Ishikawa (cell line): ENCODE data around the gene TOMM22.

Experiments used
- CREB1 ChIP-seq: IDR thresholded peaks from 2 replicates; pipeline ENCODE4 v1.6.1; 2012; ENCODE audit warnings: low read depth
- EGR1 ChIP-seq: IDR thresholded peaks from 2 replicates; pipeline ENCODE4 v1.6.1; 2012
- EP300 ChIP-seq: IDR thresholded peaks from 2 replicates; pipeline ENCODE4 v1.6.1; 2012; ENCODE audit warnings: borderline replicate concordance
- FOXM1 ChIP-seq: IDR thresholded peaks from 2 replicates; pipeline ENCODE4 v1.6.1; 2012; ENCODE audit warnings: low read depth, borderline replicate concordance
- RAD21 ChIP-seq: IDR thresholded peaks from 2 replicates; pipeline ENCODE4 v1.6.1; 2012; ENCODE audit warnings: low read depth
- TAF1 ChIP-seq: IDR thresholded peaks from 2 replicates; pipeline ENCODE4 v1.6.1; 2012; ENCODE audit warnings: low read depth, mild to moderate bottlenecking
- TCF12 ChIP-seq: IDR thresholded peaks from 2 replicates; pipeline ENCODE4 v1.6.1; 2012; ENCODE audit warnings: low read depth
- TEAD4 ChIP-seq: IDR thresholded peaks from 2 replicates; pipeline ENCODE4 v1.6.1; 2012
- YY1 ChIP-seq: IDR thresholded peaks from 2 replicates; pipeline ENCODE4 v1.6.1; 2012; ENCODE audit warnings: low read depth
- ZBTB7A ChIP-seq: IDR thresholded peaks from 2 replicates; pipeline ENCODE4 v1.6.1; 2012; ENCODE audit warnings: low read depth
- TF ChIP-seq, protein P1 (sequence below): IDR thresholded peaks from 2 replicates; pipeline ENCODE4 v1.6.1; 2012
- TF ChIP-seq, protein P2 (sequence below): IDR thresholded peaks from 2 replicates; pipeline ENCODE4 v1.6.1; 2012; ENCODE audit warnings: low read depth, mild to moderate bottlenecking

DNA sequence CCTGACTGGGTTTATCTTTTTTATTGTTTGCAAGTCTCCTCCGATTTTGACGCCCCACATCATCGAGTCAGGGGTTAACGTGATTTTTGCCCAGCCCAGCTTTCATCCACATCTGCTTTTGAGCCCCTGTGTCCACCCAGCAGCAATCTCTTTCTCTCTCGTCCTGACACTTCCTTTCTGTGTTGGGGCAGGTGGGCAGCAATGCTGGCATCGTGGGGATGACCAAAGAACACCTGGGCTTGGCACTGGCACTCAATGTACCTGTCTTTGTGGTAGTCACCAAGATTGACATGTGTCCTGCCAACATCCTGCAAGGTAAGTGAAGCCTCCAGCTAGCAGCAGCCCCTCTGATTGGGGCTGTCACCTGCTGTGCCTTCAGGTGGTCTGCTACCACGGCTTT lies 39.8 kb downstream of the TOMM22 start:
- no peak for TF ChIP-seq FOXM1
- TF ChIP-seq EP300, result no peak
- no peak for TF ChIP-seq TCF12
- no peak for TF ChIP-seq EGR1
- TF ChIP-seq CREB1, result no peak
- TF ChIP-seq, protein P1, sequence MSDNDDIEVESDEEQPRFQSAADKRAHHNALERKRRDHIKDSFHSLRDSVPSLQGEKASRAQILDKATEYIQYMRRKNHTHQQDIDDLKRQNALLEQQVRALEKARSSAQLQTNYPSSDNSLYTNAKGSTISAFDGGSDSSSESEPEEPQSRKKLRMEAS, result no peak
- TF ChIP-seq, protein P2, sequence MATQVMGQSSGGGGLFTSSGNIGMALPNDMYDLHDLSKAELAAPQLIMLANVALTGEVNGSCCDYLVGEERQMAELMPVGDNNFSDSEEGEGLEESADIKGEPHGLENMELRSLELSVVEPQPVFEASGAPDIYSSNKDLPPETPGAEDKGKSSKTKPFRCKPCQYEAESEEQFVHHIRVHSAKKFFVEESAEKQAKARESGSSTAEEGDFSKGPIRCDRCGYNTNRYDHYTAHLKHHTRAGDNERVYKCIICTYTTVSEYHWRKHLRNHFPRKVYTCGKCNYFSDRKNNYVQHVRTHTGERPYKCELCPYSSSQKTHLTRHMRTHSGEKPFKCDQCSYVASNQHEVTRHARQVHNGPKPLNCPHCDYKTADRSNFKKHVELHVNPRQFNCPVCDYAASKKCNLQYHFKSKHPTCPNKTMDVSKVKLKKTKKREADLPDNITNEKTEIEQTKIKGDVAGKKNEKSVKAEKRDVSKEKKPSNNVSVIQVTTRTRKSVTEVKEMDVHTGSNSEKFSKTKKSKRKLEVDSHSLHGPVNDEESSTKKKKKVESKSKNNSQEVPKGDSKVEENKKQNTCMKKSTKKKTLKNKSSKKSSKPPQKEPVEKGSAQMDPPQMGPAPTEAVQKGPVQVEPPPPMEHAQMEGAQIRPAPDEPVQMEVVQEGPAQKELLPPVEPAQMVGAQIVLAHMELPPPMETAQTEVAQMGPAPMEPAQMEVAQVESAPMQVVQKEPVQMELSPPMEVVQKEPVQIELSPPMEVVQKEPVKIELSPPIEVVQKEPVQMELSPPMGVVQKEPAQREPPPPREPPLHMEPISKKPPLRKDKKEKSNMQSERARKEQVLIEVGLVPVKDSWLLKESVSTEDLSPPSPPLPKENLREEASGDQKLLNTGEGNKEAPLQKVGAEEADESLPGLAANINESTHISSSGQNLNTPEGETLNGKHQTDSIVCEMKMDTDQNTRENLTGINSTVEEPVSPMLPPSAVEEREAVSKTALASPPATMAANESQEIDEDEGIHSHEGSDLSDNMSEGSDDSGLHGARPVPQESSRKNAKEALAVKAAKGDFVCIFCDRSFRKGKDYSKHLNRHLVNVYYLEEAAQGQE, result no peak
- no peak for TF ChIP-seq TAF1
- no peak for TF ChIP-seq YY1
- no peak for TF ChIP-seq ZBTB7A
- no peak for TF ChIP-seq RAD21
- no peak for TF ChIP-seq TEAD4
